GM10847 (cell line): Measurements from ENCODE around the gene REM1.

Experiments
- POLR2A ChIP-seq: IDR thresholded peaks from 2 replicates; pipeline ENCODE4 v1.6.1; 2011; ENCODE audit not compliant: insufficient read length; ENCODE audit errors: extremely low read depth

REM1 gene

GRCh38 chr20:31474758-31475427 lies at the start of gene REM1, which contains the start of gene DEFB124:
Gene REM1, plus strand, starts transcription at chr20:31475288. Its CDS starts 1,158 bp downstream, at chr20:31476446.
Gene DEFB124, minus strand, starts transcription at chr20:31475127. Its CDS starts 2,114 bp downstream, at chr20:31473013.
- no peak for TF ChIP-seq POLR2A

GRCh38 chr20:31425797-31426196 lies 49.3 kb upstream of the REM1 start:
- no peak for TF ChIP-seq POLR2A

- TF ChIP-seq POLR2A: no peak
Observed at GRCh38 chr20:31430568-31431115, 44.4 kb upstream of the REM1 start.

- no peak for TF ChIP-seq POLR2A
Observed at GRCh38 chr20:31440012-31440659, 35.0 kb upstream of the REM1 start, which contains the start of gene DEFB123. Gene DEFB123, plus strand, starts transcription at chr20:31440632. Its CDS starts 67 bp downstream, at chr20:31440699.

GRCh38 chr20:31446084-31446819 lies 28.8 kb upstream of the REM1 start:
- TF ChIP-seq POLR2A: no peak

GRCh38 chr20:31449511-31450414 lies 25.3 kb upstream of the REM1 start:
- TF ChIP-seq POLR2A: no peak

- TF ChIP-seq POLR2A: no peak
Observed at GRCh38 chr20:31452575-31452974, 22.5 kb upstream of the REM1 start.

GRCh38 chr20:31454361-31454760 lies 20.7 kb upstream of the REM1 start:
- TF ChIP-seq POLR2A: no peak

- TF ChIP-seq POLR2A: no peak
Observed at GRCh38 chr20:31472395-31473330, 2.4 kb upstream of the REM1 start.

- no peak for TF ChIP-seq POLR2A
Observed at GRCh38 chr20:31473331-31474096, 1.6 kb upstream of the REM1 start.

GRCh38 chr20:31474097-31474436 lies 1.0 kb upstream of the REM1 start:
- no peak for TF ChIP-seq POLR2A

GRCh38 chr20:31475472-31476293 lies 595 bp downstream of the REM1 start:
- TF ChIP-seq POLR2A: no peak
